PFSK-1 (cell line): ENCODE results near the gene CNOT1.

ENCODE experiments used
- FOXP2 ChIP-seq: optimal IDR thresholded peaks from 2 replicates; pipeline ENCODE3; 2011; ENCODE audit warnings: borderline replicate concordance, control low read depth, inconsistent platforms; ENCODE audit not compliant: insufficient read depth; ENCODE audit errors: extremely low read length, extremely low read depth
- POLR2AphosphoS5 ChIP-seq: IDR thresholded peaks from 2 replicates; pipeline ENCODE4 v1.6.1; 2012; ENCODE audit warnings: low read depth, mild to moderate bottlenecking, control low read depth, low read length, moderate library complexity
- REST ChIP-seq, 2 experiments: IDR thresholded peaks; 2 replicates each; pipeline versions ENCODE4 v1.6.1 to v1.8.0; 2011 to 2012; ENCODE audit warnings: low read depth in 2 of 2, low read length in 2 of 2, control low read depth in 1 of 2, inconsistent platforms in 1 of 2, mild to moderate bottlenecking in 1 of 2, moderate library complexity in 1 of 2; ENCODE audit not compliant: insufficient read depth in 1 of 2
- SIN3A ChIP-seq: IDR thresholded peaks from 2 replicates; pipeline ENCODE4 v1.6.1; 2012; ENCODE audit warnings: mild to moderate bottlenecking, low read length, moderate library complexity, borderline replicate concordance; ENCODE audit not compliant: insufficient read depth
- TAF1 ChIP-seq: IDR thresholded peaks from 2 replicates; pipeline ENCODE4 v1.6.1; 2012; ENCODE audit warnings: low read length, control low read depth, borderline replicate concordance; ENCODE audit not compliant: insufficient read depth

Gene CNOT1

DNA sequence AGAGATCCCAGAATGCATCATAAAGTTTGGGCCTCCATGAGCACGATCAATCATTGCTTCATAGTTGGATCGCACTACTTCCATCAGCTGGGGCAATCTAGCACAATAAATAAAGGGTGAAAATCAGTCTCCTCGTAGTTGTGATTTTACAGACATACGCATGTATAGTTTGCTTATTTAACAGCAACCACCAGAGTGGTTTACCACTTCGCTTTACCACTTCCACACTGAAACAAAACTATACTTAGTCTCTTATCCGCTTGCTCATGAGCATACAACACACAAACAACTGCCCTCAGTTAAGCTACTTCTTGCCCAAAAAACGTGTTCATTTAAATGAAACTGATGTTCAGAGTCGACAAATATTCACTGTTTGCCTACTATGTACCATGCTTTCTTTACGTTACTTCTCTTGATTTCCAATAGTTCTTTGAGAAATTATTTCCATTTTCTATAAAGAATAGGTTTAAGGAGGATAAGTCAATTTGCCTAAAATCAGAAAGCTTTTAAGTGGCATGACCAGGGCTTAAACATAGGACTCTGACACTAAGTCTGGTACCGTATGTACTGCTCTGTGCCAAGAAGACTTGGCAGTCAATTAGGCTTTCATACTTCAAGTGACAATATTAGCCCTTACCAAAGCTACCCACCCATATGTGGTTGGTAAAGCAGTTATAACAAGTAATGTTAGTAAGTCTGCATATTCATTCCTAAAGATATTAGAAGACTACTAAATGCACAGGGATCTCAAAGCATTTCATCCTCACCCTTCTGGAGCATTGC is 92.3 kb downstream of the CNOT1 start:
- TF ChIP-seq SIN3A (no peak), REST (IDR thresholded peaks at IDR 0.05; ENCODE audit: insufficient read depth in 1 of 2, low read depth in 2 of 2, low read length in 2 of 2) (no peak), FOXP2 (no peak), TAF1 (no peak), POLR2AphosphoS5 (no peak)

GRCh38 chr16:58536278-58536677 is 93.3 kb downstream of the CNOT1 start:
- no peak for TF ChIP-seq REST (IDR thresholded peaks at IDR 0.05; ENCODE audit: insufficient read depth in 1 of 2, low read depth in 2 of 2, low read length in 2 of 2)
- no peak for TF ChIP-seq POLR2AphosphoS5
- TF ChIP-seq SIN3A: no peak
- TF ChIP-seq FOXP2: no peak
- TF ChIP-seq TAF1: no peak

DNA sequence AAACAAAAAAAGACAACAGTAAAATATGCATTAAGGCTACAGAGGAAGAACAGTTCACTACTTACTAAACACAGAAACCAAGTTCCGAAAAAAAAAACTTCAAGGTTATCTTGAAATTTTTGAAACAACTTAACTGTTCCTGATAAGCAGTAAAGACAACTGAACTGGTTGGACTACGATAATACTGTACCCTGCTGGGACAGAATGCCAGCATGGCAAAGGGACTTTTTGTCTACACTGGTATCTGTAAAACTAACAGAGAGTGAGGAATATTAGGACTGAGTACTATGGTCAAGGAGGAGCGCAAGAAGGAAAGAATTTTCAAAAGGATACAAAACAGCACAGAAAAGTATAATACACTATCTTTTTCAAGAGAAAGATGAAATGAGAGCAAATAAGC is 94.5 kb downstream of the CNOT1 start:
- no peak for TF ChIP-seq SIN3A
- no peak for TF ChIP-seq TAF1
- TF ChIP-seq FOXP2: no peak
- no peak for TF ChIP-seq POLR2AphosphoS5
- TF ChIP-seq REST (IDR thresholded peaks at IDR 0.05; ENCODE audit: insufficient read depth in 1 of 2, low read depth in 2 of 2, low read length in 2 of 2): no peak

DNA sequence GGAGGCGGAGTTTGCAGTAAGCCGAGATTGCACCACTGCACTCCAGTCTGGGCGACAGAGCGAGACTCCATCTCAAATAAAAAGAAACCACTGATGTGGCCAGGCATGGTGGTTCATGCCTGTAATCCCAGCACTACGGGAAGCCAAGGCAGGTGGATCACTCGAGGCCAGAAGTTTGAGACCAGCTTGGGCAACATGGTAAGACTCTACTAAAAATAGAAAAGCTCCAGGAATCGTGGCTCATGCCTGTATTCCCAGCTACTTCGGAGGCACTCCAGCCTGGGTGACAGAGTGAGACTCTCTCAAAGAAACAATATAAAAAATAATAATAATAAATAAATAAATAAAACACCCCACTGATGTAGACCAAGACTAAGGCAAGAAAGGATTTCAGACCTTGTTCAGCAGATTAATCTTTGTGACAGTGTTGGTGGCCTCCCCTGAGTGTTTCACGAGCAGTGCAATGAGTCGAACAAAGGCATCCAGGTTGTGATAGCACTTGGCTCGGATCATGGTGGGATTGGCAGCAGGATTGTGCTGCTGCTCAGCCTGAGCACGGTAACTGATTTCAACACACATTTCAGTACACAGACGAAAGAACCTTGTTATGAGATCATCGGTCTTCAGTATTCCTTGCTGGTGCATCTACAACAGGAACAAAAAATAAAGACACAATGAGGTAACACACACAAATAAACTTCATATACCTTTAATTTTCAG is 95.7 kb downstream of the CNOT1 start:
- TF ChIP-seq FOXP2 (no peak), SIN3A (no peak), POLR2AphosphoS5 (no peak), TAF1 (no peak), REST (IDR thresholded peaks at IDR 0.05; ENCODE audit: insufficient read depth in 1 of 2, low read depth in 2 of 2, low read length in 2 of 2) (no peak)
